NCI-H345 (cell line): ENCODE measurements around the gene TAF6.

Experiments used
- DNase-seq: peaks from one replicate; lab custom pipeline; 2025; lab: John Stamatoyannopoulos, UW

TAF6 gene

GRCh38 chr7:100066953-100067352 lies 52.2 kb downstream of the TAF6 start:
- DNase-seq = no peak

DNA sequence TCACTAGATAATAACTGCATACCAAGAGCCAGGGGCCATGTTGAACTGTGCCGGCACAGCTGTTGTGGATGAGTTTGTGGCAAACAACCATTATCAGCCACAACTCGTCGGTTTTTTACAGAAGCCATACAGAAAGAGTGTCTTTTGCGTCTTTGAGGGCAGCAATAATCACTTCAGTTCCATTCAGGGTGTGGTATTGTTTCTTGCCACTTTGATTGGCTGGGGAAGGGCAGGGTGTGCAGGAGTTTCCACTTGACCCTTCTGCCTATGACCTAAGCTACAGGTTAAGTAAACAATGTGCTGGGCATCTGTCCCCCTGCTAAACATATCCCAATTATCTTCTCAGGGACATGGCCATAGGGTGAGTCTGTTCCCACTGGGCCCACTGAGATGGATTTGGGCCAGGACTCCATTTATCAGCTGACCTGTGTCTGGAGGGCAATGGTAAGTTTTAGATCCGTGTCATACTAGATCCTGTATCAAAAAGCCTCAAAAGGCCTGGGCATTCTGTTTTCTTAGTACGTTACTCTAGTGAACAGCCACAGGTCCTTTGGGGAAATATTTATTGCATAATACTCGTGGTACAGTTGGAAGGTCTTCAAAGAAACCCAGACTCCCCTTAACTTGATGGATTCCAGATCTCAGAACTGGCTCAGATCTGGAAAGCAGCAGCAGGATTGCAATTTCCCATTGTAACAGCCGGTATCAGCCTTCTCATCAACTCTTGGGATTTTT lies 53.5 kb downstream of the TAF6 start:
- no peak for DNase-seq

DNA sequence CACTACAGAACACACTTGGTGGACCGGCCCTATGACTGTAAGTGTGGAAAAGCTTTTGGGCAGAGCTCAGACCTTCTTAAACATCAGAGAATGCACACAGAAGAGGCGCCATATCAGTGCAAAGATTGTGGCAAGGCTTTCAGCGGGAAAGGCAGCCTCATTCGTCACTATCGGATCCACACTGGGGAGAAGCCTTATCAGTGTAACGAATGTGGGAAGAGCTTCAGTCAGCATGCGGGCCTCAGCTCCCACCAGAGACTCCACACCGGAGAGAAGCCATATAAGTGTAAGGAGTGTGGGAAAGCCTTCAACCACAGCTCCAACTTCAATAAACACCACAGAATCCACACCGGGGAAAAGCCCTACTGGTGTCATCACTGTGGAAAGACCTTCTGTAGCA lies 55.0 kb downstream of the TAF6 start:
- no peak for DNase-seq

DNA sequence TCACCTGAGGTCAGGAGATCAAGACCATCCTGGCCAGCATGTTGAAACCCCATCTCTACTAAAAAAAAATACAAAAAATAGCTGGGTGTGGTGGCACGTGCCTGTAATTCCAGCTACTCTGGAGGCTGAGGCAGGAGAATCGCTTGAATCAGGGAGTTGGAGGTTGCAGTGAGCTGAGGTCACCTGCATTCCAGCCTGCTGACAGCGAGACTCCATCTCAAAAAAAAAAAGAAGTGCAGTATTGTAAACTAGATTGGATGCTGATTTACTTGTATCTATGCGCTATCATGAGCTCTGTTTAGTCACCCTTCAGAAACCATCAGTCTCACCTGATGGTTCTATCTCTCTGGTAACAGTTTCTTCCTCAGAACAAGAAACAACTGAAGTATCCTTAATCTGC lies 55.8 kb downstream of the TAF6 start:
- DNase-seq = no peak

DNA sequence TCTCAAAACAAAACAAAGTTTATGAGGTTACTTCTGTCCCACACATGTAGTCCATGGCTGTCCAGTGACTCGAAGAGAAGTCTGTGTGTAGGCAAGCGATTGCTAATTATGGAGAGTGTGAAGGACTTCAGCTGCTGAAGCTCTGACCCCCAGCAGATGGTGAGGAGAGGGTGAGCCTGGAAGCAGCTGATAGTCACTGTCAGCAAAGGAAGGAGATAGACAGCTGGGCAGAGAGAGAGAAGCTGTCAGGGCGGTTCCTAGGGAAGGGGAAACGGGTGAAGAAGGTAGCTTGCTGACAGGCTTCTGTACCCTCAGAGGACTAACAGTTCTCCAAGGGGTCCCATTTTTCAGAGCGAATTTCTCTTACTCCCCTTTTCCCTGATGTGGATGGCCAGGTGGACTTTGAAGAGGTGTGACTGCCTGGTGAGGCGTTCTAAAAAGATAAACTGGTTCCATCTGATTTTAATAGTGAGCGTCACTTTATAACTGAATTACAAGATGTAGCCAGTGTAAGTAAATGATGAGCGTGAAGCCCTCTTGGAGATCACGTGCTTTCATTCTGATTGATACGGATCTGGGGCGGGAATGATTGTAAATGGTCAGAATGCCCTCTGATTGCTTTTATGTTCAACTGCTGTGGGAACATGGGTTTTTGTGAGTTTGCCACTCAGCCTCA lies 57.5 kb downstream of the TAF6 start:
- no peak for DNase-seq

GRCh38 chr7:100059251-100059739 lies 59.9 kb downstream of the TAF6 start:
- DNase-seq = no peak
